Stomach (tissue), 4 donors: ENCODE results near the gene SPRY1.

ENCODE experiments used
- CTCF ChIP-seq, 7 experiments: fragments of 450-650 bp in 4 of 7; fragments of 200-600 bp in 3 of 7; sonication (generic) in 3 of 7; IDR thresholded peaks; one replicate each; pipeline ENCODE4 v1.5.1; 2016 to 2019; ENCODE audit warnings: antibody characterized with exemption in 7 of 7, control low read depth in 2 of 7, mild to moderate bottlenecking in 1 of 7
- POLR2A ChIP-seq, 4 donors: fragments of 450-650 bp; IDR thresholded peaks; one replicate each; pipeline ENCODE4 v1.6.1; 2016; ENCODE audit warnings: antibody characterized with exemption in 4 of 4, control low read depth in 2 of 4, mild to moderate bottlenecking in 1 of 4, moderate library complexity in 1 of 4

- TF ChIP-seq CTCF (IDR thresholded peaks at IDR 0.05) (no peak), POLR2A (IDR thresholded peaks at IDR 0.05) (no peak)
These were observed 44.9 kb upstream of the SPRY1 start for GRCh38 chr4:123351713-123352112.
